Panc1 (cell line): Measurements from ENCODE around the gene EFCAB8. TPM values are rescaled to one million over a fixed set of nuclear protein-coding genes. Genes with fewer than 3 reads are reported as not detected.

Experiments
- ATAC-seq: fragments of 200-7000 bp; cut with Tn5 transposase; 2 replicates; pipeline ENCODE4 v1.9.1; 2020; ENCODE audit warnings: mild to moderate bottlenecking, moderate library complexity
- BruUV-seq: library from RNA; stranded (reverse); fragments of 400-500 nt; replicated peaks from 2 replicates; lab custom pipeline; 2021; lab: Mats Ljungman, UMichigan
- CTCF ChIA-PET: fragments of 300-600 bp; sonication (Branson Sonifier 250); formaldehyde crosslinking; loops from one replicate; lab custom pipeline; 2022; ENCODE audit warnings: antibody characterized with exemption; lab: Charles Lee
- POLR2A ChIA-PET: fragments of 300-600 bp; sonication (Branson Sonifier 250); formaldehyde crosslinking; loops from one replicate; lab custom pipeline; 2022; ENCODE audit warnings: antibody characterized with exemption; lab: Charles Lee
- DNase-seq: peaks from one replicate; pipeline ENCODE4 v3.0.0-alpha.2; 2010; ENCODE audit warnings: low read depth, low spot score
- H3K27ac ChIP-seq: 2 replicates; pipeline ENCODE4 v1.5.1; 2011; ENCODE audit warnings: mild to moderate bottlenecking, low read length, inconsistent platforms
- H3K27me3 ChIP-seq: fragments of 200-500 bp; sonication (Bioruptor generic); 2 replicates; pipeline ENCODE4 v1.6.0; 2014; ENCODE audit warnings: low read length, inconsistent platforms; ENCODE audit not compliant: control insufficient read depth, insufficient read depth
- H3K36me3 ChIP-seq: fragments of 200-500 bp; sonication (Bioruptor generic); 2 replicates; pipeline ENCODE4 v1.5.1; 2014; ENCODE audit warnings: inconsistent platforms, mild to moderate bottlenecking, low read length, moderate library complexity; ENCODE audit not compliant: control insufficient read depth, insufficient read depth
- H3K4me1 ChIP-seq: 2 replicates; pipeline ENCODE4 v1.5.1; 2011; ENCODE audit warnings: inconsistent platforms, mild to moderate bottlenecking, low read length, moderate library complexity; ENCODE audit not compliant: control insufficient read depth, insufficient read depth
- H3K4me3 ChIP-seq, 2 experiments: 2 replicates each; pipeline ENCODE4 v1.5.1; 2011 to 2012; ENCODE audit warnings: low read depth in 2 of 2, low read length in 2 of 2, mild to moderate bottlenecking in 2 of 2, inconsistent platforms in 1 of 2, moderate library complexity in 1 of 2
- H3K9me3 ChIP-seq: fragments of 200-500 bp; sonication (Bioruptor generic); 2 replicates; pipeline ENCODE4 v1.5.1; 2014; ENCODE audit warnings: low read depth, mild to moderate bottlenecking, inconsistent platforms, low read length, moderate library complexity; ENCODE audit not compliant: control insufficient read depth, insufficient read depth
- CTCF ChIP-seq: fragments of 450-650 bp; IDR thresholded peaks from 2 replicates; pipeline ENCODE4 v1.5.1; 2017; ENCODE audit warnings: mild to moderate bottlenecking
- POLR2AphosphoS5 ChIP-seq: IDR thresholded peaks from 2 replicates; pipeline ENCODE4 v1.6.1; 2012; ENCODE audit warnings: mild to moderate bottlenecking, low read depth, low read length, moderate library complexity
- SIN3A ChIP-seq: IDR thresholded peaks from 2 replicates; pipeline ENCODE4 v1.6.1; 2012; ENCODE audit warnings: low read depth, mild to moderate bottlenecking, low read length, moderate library complexity, borderline replicate concordance; ENCODE audit not compliant: insufficient read depth
- TCF7L2 ChIP-seq: IDR thresholded peaks from 2 replicates; pipeline ENCODE4 v1.6.1; 2011; ENCODE audit warnings: mild to moderate bottlenecking, low read depth, low read length, inconsistent platforms
- in situ Hi-C: cut with HindIII; loops from 2 replicates; pipeline ENCODE4 v1.10.0; 2016; ENCODE audit warnings: low sequenced_read_pairs, low pct_unique_long_range_greater_than_20kb
- intact Hi-C: fragments of 100-400 bp; cut with micrococcal nuclease; formaldehyde crosslinking; loops from one replicate; pipeline ENCODE4 v1.10.0; 2022; ENCODE audit not compliant: unreplicated experiment
- total RNA-seq: library from RNA; stranded (reverse); gene quantifications from one replicate; pipeline ENCODE4 v1.2.1, GENCODE V29; 2021; ENCODE audit not compliant: unreplicated experiment
- TF ChIP-seq, protein P1 (sequence below), 2 experiments: IDR thresholded peaks; 2 replicates each; pipeline ENCODE4 v1.6.1; 2011 to 2012; ENCODE audit warnings: low read depth in 2 of 2, control low read depth in 1 of 2, low read length in 1 of 2, mild to moderate bottlenecking in 1 of 2, moderate library complexity in 1 of 2; ENCODE audit not compliant: insufficient read depth in 1 of 2

The EFCAB8 gene
- total RNA-seq, 1 experiment from 2014 or later, result 1.1 TPM

- H3K4me1 ChIP-seq, result no peaks in the 10 kb centered on the region
- H3K4me3 ChIP-seq, result no peak overlapping the region
- H3K27ac ChIP-seq, result no peak overlapping the region
- no TSS peak for BruUV-seq
- POLR2A ChIA-PET, result no interaction called here
- in situ Hi-C loops (no loop called here), intact Hi-C loops (no loop called here)
- H3K36me3 ChIP-seq, result no peaks in the 10 kb centered on the region
- no peaks in the 10 kb centered on the region for H3K9me3 ChIP-seq
- no peak for TF ChIP-seq SIN3A
- no peak for ATAC-seq
- CTCF ChIA-PET, result interaction anchor here (0.6 kb wide), 1 partner anchor 228 kb away, joined by 3 read pairs; no protein-coding TSS in a partner anchor
- DNase-seq, result no peak
- H3K27me3 ChIP-seq, result no peaks in the 10 kb centered on the region
Measured at GRCh38 chr20:32982617-32983458, 124.1 kb downstream of the EFCAB8 start.

- TF ChIP-seq TCF7L2 (no peak), SIN3A (no peak), POLR2AphosphoS5 (no peak), CTCF (no peak)
- TF ChIP-seq, protein P1, sequence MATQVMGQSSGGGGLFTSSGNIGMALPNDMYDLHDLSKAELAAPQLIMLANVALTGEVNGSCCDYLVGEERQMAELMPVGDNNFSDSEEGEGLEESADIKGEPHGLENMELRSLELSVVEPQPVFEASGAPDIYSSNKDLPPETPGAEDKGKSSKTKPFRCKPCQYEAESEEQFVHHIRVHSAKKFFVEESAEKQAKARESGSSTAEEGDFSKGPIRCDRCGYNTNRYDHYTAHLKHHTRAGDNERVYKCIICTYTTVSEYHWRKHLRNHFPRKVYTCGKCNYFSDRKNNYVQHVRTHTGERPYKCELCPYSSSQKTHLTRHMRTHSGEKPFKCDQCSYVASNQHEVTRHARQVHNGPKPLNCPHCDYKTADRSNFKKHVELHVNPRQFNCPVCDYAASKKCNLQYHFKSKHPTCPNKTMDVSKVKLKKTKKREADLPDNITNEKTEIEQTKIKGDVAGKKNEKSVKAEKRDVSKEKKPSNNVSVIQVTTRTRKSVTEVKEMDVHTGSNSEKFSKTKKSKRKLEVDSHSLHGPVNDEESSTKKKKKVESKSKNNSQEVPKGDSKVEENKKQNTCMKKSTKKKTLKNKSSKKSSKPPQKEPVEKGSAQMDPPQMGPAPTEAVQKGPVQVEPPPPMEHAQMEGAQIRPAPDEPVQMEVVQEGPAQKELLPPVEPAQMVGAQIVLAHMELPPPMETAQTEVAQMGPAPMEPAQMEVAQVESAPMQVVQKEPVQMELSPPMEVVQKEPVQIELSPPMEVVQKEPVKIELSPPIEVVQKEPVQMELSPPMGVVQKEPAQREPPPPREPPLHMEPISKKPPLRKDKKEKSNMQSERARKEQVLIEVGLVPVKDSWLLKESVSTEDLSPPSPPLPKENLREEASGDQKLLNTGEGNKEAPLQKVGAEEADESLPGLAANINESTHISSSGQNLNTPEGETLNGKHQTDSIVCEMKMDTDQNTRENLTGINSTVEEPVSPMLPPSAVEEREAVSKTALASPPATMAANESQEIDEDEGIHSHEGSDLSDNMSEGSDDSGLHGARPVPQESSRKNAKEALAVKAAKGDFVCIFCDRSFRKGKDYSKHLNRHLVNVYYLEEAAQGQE (IDR thresholded peaks at IDR 0.05; ENCODE audit: insufficient read depth in 1 of 2, low read depth in 2 of 2, low read length in 1 of 2), result no peak
- H3K36me3 ChIP-seq, result no peaks in the 10 kb centered on the region
- no peak overlapping the region for H3K4me3 ChIP-seq
- in situ Hi-C loops (no loop called here), intact Hi-C loops (no loop called here)
- H3K4me1 ChIP-seq, result no peaks in the 10 kb centered on the region
- ChIA-PET POLR2A (no interaction called here), CTCF (no interaction called here)
- ATAC-seq (no peak), DNase-seq (no peak)
- H3K27ac ChIP-seq, result no peak overlapping the region
- H3K9me3 ChIP-seq, result no peaks in the 10 kb centered on the region
- no peaks in the 10 kb centered on the region for H3K27me3 ChIP-seq
- BruUV-seq, result no TSS peak
Measured at GRCh38 chr20:32983459-32984112, 124.9 kb downstream of the EFCAB8 start.
